ENCODE measurements around the gene PRRT1.

- TF ChIP-seq CTCF (optimal IDR thresholded peaks at IDR 0.05 in 1 of 3, IDR thresholded peaks at IDR 0.05 in 1 of 3, conservative IDR thresholded peaks at IDR 0.05 in 1 of 3; ENCODE audit: extremely low read depth in 1 of 3, insufficient read depth in 2 of 3, low read length in 3 of 3), result no peak
- no peak for TF ChIP-seq EZH2 (IDR thresholded peaks at IDR 0.05; ENCODE audit: low read length)
Measured at GRCh38 chr6:32156891-32157290, 5.2 kb upstream of the PRRT1 start.
